Panc1 (cell line): ENCODE data around the gene PPARG. TPM values are rescaled to one million over a fixed set of nuclear protein-coding genes. Genes with fewer than 3 reads are reported as not detected.

Experiments
- ATAC-seq: fragments of 200-7000 bp; cut with Tn5 transposase; 2 replicates; pipeline ENCODE4 v1.9.1; 2020; ENCODE audit warnings: mild to moderate bottlenecking, moderate library complexity
- BruUV-seq: library from RNA; stranded (reverse); fragments of 400-500 nt; replicated peaks from 2 replicates; lab custom pipeline; 2021; lab: Mats Ljungman, UMichigan
- CTCF ChIA-PET: fragments of 300-600 bp; sonication (Branson Sonifier 250); formaldehyde crosslinking; loops from one replicate; lab custom pipeline; 2022; ENCODE audit warnings: antibody characterized with exemption; lab: Charles Lee
- POLR2A ChIA-PET: fragments of 300-600 bp; sonication (Branson Sonifier 250); formaldehyde crosslinking; loops from one replicate; lab custom pipeline; 2022; ENCODE audit warnings: antibody characterized with exemption; lab: Charles Lee
- DNase-seq: peaks from one replicate; pipeline ENCODE4 v3.0.0-alpha.2; 2010; ENCODE audit warnings: low read depth, low spot score
- H3K27ac ChIP-seq: 2 replicates; pipeline ENCODE4 v1.5.1; 2011; ENCODE audit warnings: mild to moderate bottlenecking, low read length, inconsistent platforms
- H3K27me3 ChIP-seq: fragments of 200-500 bp; sonication (Bioruptor generic); 2 replicates; pipeline ENCODE4 v1.6.0; 2014; ENCODE audit warnings: low read length, inconsistent platforms; ENCODE audit not compliant: control insufficient read depth, insufficient read depth
- H3K36me3 ChIP-seq: fragments of 200-500 bp; sonication (Bioruptor generic); 2 replicates; pipeline ENCODE4 v1.5.1; 2014; ENCODE audit warnings: inconsistent platforms, mild to moderate bottlenecking, low read length, moderate library complexity; ENCODE audit not compliant: control insufficient read depth, insufficient read depth
- H3K4me1 ChIP-seq: 2 replicates; pipeline ENCODE4 v1.5.1; 2011; ENCODE audit warnings: inconsistent platforms, mild to moderate bottlenecking, low read length, moderate library complexity; ENCODE audit not compliant: control insufficient read depth, insufficient read depth
- H3K4me3 ChIP-seq, 2 experiments: 2 replicates each; pipeline ENCODE4 v1.5.1; 2011 to 2012; ENCODE audit warnings: low read depth in 2 of 2, low read length in 2 of 2, mild to moderate bottlenecking in 2 of 2, inconsistent platforms in 1 of 2, moderate library complexity in 1 of 2
- H3K9me3 ChIP-seq: fragments of 200-500 bp; sonication (Bioruptor generic); 2 replicates; pipeline ENCODE4 v1.5.1; 2014; ENCODE audit warnings: low read depth, mild to moderate bottlenecking, inconsistent platforms, low read length, moderate library complexity; ENCODE audit not compliant: control insufficient read depth, insufficient read depth
- CTCF ChIP-seq: fragments of 450-650 bp; IDR thresholded peaks from 2 replicates; pipeline ENCODE4 v1.5.1; 2017; ENCODE audit warnings: mild to moderate bottlenecking
- POLR2AphosphoS5 ChIP-seq: IDR thresholded peaks from 2 replicates; pipeline ENCODE4 v1.6.1; 2012; ENCODE audit warnings: mild to moderate bottlenecking, low read depth, low read length, moderate library complexity
- REST ChIP-seq, 2 experiments: IDR thresholded peaks; 2 replicates each; pipeline ENCODE4 v1.6.1; 2011 to 2012; ENCODE audit warnings: low read depth in 2 of 2, control low read depth in 1 of 2, low read length in 1 of 2, mild to moderate bottlenecking in 1 of 2, moderate library complexity in 1 of 2; ENCODE audit not compliant: insufficient read depth in 1 of 2
- SIN3A ChIP-seq: IDR thresholded peaks from 2 replicates; pipeline ENCODE4 v1.6.1; 2012; ENCODE audit warnings: low read depth, mild to moderate bottlenecking, low read length, moderate library complexity, borderline replicate concordance; ENCODE audit not compliant: insufficient read depth
- TCF7L2 ChIP-seq: IDR thresholded peaks from 2 replicates; pipeline ENCODE4 v1.6.1; 2011; ENCODE audit warnings: mild to moderate bottlenecking, low read depth, low read length, inconsistent platforms
- in situ Hi-C: cut with HindIII; loops from 2 replicates; pipeline ENCODE4 v1.10.0; 2016; ENCODE audit warnings: low sequenced_read_pairs, low pct_unique_long_range_greater_than_20kb
- intact Hi-C: fragments of 100-400 bp; cut with micrococcal nuclease; formaldehyde crosslinking; loops from one replicate; pipeline ENCODE4 v1.10.0; 2022; ENCODE audit not compliant: unreplicated experiment
- total RNA-seq: library from RNA; stranded (reverse); gene quantifications from one replicate; pipeline ENCODE4 v1.2.1, GENCODE V29; 2021; ENCODE audit not compliant: unreplicated experiment

The PPARG gene
- total RNA-seq, 1 experiment from 2014 or later = 88.1 TPM

DNA sequence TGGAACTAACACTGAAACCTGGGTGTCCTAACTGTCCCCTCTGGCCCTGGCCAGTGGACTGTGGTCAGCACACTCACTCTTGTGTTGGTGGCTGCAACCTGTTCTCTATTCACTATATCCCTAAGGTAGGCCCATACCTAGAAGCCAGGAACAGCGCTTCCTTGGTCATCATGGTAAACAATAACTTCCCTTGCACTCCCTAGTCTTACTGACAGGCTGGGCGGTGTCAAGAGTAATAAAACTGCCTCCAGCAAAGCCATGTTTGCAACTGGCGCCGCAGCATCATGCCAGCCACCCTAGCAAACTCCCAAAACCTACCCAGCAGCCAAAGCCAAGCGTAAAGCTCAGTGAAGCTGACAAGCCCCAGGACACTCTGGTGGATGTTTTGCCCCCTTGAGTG is 132.3 kb downstream of the PPARG start:
- Histone ChIP-seq H3K4me3 (no peak overlapping the region), H3K36me3 (0 out of 2 replicates have a peak, but pooled peaks cover 2% of the 10 kb centered on the region), H3K27me3 (no peaks in the 10 kb centered on the region), H3K27ac (peak overlapping the region; percentile 65), H3K9me3 (no peaks in the 10 kb centered on the region), H3K4me1 (peaks cover 30% of the 10 kb centered on the region)
- CTCF ChIA-PET = no interaction called here
- in situ Hi-C loops = no loop called here
- ATAC-seq (no peak), DNase-seq (no peak)
- intact Hi-C loops = no loop called here
- POLR2A ChIA-PET = no interaction called here
- BruUV-seq = no TSS peak
- TF ChIP-seq TCF7L2 = no peak
- TF ChIP-seq CTCF = no peak
- no peak for TF ChIP-seq REST (IDR thresholded peaks at IDR 0.05; ENCODE audit: insufficient read depth in 1 of 2, low read depth in 2 of 2, low read length in 1 of 2)
- TF ChIP-seq SIN3A = no peak
- no peak for TF ChIP-seq POLR2AphosphoS5

DNA sequence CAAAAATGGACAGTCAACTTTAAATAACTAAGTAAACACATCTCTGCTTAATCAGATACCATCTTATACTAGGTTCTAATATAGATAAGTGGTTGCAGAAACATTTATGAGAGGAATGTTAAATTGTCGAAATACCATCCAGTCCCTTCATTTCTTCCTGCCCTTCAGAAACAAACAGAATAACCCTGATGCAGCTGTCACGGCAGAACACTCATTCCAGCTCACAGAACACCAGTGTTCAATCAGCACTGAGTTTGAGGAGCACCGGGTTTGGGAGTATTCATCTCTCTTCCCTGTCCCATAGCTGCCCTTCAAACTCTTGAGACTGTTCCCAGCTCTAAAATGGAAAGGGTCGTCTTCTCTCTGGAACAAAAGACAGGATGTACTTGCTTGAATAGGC is 134.3 kb downstream of the PPARG start:
- intact Hi-C loops = no loop called here
- DNase-seq = no peak
- no peaks in the 10 kb centered on the region for H3K27me3 ChIP-seq
- no peak overlapping the region for H3K4me3 ChIP-seq
- 0 out of 2 replicates have a peak, but pooled peaks cover 2% of the 10 kb centered on the region for H3K36me3 ChIP-seq
- no peak for ATAC-seq
- TF ChIP-seq TCF7L2 = no peak
- TF ChIP-seq SIN3A = no peak
- TF ChIP-seq POLR2AphosphoS5 = no peak
- no peak for TF ChIP-seq REST (IDR thresholded peaks at IDR 0.05; ENCODE audit: insufficient read depth in 1 of 2, low read depth in 2 of 2, low read length in 1 of 2)
- TF ChIP-seq CTCF = no peak
- peak overlapping the region; percentile 85 for H3K27ac ChIP-seq
- no peaks in the 10 kb centered on the region for H3K9me3 ChIP-seq
- no TSS peak for BruUV-seq
- in situ Hi-C loops = no loop called here
- H3K4me1 ChIP-seq = peaks cover 42% of the 10 kb centered on the region
- ChIA-PET POLR2A (no interaction called here), CTCF (no interaction called here)
